PFSK-1 (cell line): ENCODE measurements around the gene IGFBP1.

Experiments
- FOXP2 ChIP-seq: optimal IDR thresholded peaks from 2 replicates; pipeline ENCODE3; 2011; ENCODE audit warnings: borderline replicate concordance, control low read depth, inconsistent platforms; ENCODE audit not compliant: insufficient read depth; ENCODE audit errors: extremely low read length, extremely low read depth
- POLR2AphosphoS5 ChIP-seq: IDR thresholded peaks from 2 replicates; pipeline ENCODE4 v1.6.1; 2012; ENCODE audit warnings: low read depth, mild to moderate bottlenecking, control low read depth, low read length, moderate library complexity
- REST ChIP-seq, 2 experiments: IDR thresholded peaks; 2 replicates each; pipeline versions ENCODE4 v1.6.1 to v1.8.0; 2011 to 2012; ENCODE audit warnings: low read depth in 2 of 2, low read length in 2 of 2, control low read depth in 1 of 2, inconsistent platforms in 1 of 2, mild to moderate bottlenecking in 1 of 2, moderate library complexity in 1 of 2; ENCODE audit not compliant: insufficient read depth in 1 of 2
- SIN3A ChIP-seq: IDR thresholded peaks from 2 replicates; pipeline ENCODE4 v1.6.1; 2012; ENCODE audit warnings: mild to moderate bottlenecking, low read length, moderate library complexity, borderline replicate concordance; ENCODE audit not compliant: insufficient read depth
- TAF1 ChIP-seq: IDR thresholded peaks from 2 replicates; pipeline ENCODE4 v1.6.1; 2012; ENCODE audit warnings: low read length, control low read depth, borderline replicate concordance; ENCODE audit not compliant: insufficient read depth

The IGFBP1 gene

GRCh38 chr7:45917658-45918057, 29.4 kb downstream of the IGFBP1 start:
- TF ChIP-seq POLR2AphosphoS5 (no peak), TAF1 (no peak), SIN3A (no peak), REST (IDR thresholded peaks at IDR 0.05; ENCODE audit: insufficient read depth in 1 of 2, low read depth in 2 of 2, low read length in 2 of 2) (no peak), FOXP2 (no peak)

GRCh38 chr7:45918556-45918955, 30.3 kb downstream of the IGFBP1 start:
- TF ChIP-seq TAF1 (no peak), REST (IDR thresholded peaks at IDR 0.05; ENCODE audit: insufficient read depth in 1 of 2, low read depth in 2 of 2, low read length in 2 of 2) (no peak), POLR2AphosphoS5 (no peak), SIN3A (no peak), FOXP2 (no peak)

- no peak for TF ChIP-seq TAF1
- TF ChIP-seq FOXP2 = no peak
- no peak for TF ChIP-seq SIN3A
- TF ChIP-seq REST (IDR thresholded peaks at IDR 0.05; ENCODE audit: insufficient read depth in 1 of 2, low read depth in 2 of 2, low read length in 2 of 2) = no peak
- no peak for TF ChIP-seq POLR2AphosphoS5
Measured at GRCh38 chr7:45919231-45919784, 31.0 kb downstream of the IGFBP1 start.

- TF ChIP-seq SIN3A (no peak), POLR2AphosphoS5 (no peak), REST (IDR thresholded peaks at IDR 0.05; ENCODE audit: insufficient read depth in 1 of 2, low read depth in 2 of 2, low read length in 2 of 2) (no peak), FOXP2 (no peak), TAF1 (no peak)
Measured at GRCh38 chr7:45919993-45920459, 31.7 kb downstream of the IGFBP1 start.

GRCh38 chr7:45920502-45921380, 32.5 kb downstream of the IGFBP1 start, which contains the start of gene IGFBP3:
IGFBP3 (minus strand) TSS chr7:45921272; CDS start chr7:45921140, 132 bp downstream.
- no peak for TF ChIP-seq TAF1
- TF ChIP-seq FOXP2 = peak; percentile 17
- peak; percentile 40; the same call in 1 of the 2 replicates for TF ChIP-seq POLR2AphosphoS5
- no peak for TF ChIP-seq SIN3A
